HepG2 (cell line): ENCODE results near the gene PDGFB. TPM values are rescaled to one million over a fixed set of nuclear protein-coding genes. Genes with fewer than 3 reads are reported as not detected.
A peak's percentile ranks its signal among the peaks of the same experiment; 100 is the strongest.

Experiments used
- BORCS8-MEF2B ChIP-seq: sonication (generic); formaldehyde crosslinking; IDR thresholded peaks from 2 replicates; pipeline ENCODE4 v1.8.0; 2022; ENCODE audit warnings: mild to moderate bottlenecking, missing genetic modification reagents
- GATAD1 ChIP-seq: IDR thresholded peaks from 2 replicates; pipeline ENCODE4 v1.6.1; 2016; ENCODE audit warnings: missing genetic modification reagents, missing compliant biosample characterization
- GZF1 ChIP-seq: sonication (generic); formaldehyde crosslinking; IDR thresholded peaks from 2 replicates; pipeline ENCODE4 v1.5.1; 2020; ENCODE audit warnings: mild to moderate bottlenecking, missing genetic modification reagents
- KDM5B ChIP-seq: sonication (generic); formaldehyde crosslinking; IDR thresholded peaks from 2 replicates; pipeline ENCODE4 v1.4.0; 2020; ENCODE audit warnings: missing genetic modification reagents, mild to moderate bottlenecking, borderline replicate concordance
- MZF1 ChIP-seq: sonication (generic); formaldehyde crosslinking; IDR thresholded peaks from 2 replicates; pipeline ENCODE4 v1.8.1; 2023; ENCODE audit warnings: mild to moderate bottlenecking, missing genetic modification reagents, borderline replicate concordance
- NFKBIZ ChIP-seq: IDR thresholded peaks from 2 replicates; pipeline ENCODE4 v1.6.1; 2018; ENCODE audit warnings: missing genetic modification reagents, missing compliant biosample characterization
- SNRNP70 ChIP-seq: fragments of 200-400 bp; formaldehyde crosslinking; IDR thresholded peaks from 2 replicates; pipeline ENCODE4 v1.6.1; 2017; ENCODE audit warnings: mild to moderate bottlenecking, low read depth, low read length, moderate library complexity
- TEAD3 ChIP-seq: optimal IDR thresholded peaks from 2 replicates; pipeline ENCODE3; 2016; ENCODE audit warnings: borderline replicate concordance
- THAP7 ChIP-seq: sonication (generic); formaldehyde crosslinking; IDR thresholded peaks from 2 replicates; pipeline ENCODE4 v1.8.1; 2023; ENCODE audit warnings: mild to moderate bottlenecking, missing genetic modification reagents
- TSC22D2 ChIP-seq: sonication (generic); formaldehyde crosslinking; IDR thresholded peaks from 2 replicates; pipeline ENCODE4 v1.5.1; 2020; ENCODE audit warnings: missing genetic modification reagents, mild to moderate bottlenecking, borderline replicate concordance
- ZNF225 ChIP-seq: sonication (generic); formaldehyde crosslinking; IDR thresholded peaks from 2 replicates; pipeline ENCODE4 v1.4.0; 2020; ENCODE audit warnings: mild to moderate bottlenecking, missing genetic modification reagents
- ZNF230 ChIP-seq: sonication (generic); formaldehyde crosslinking; IDR thresholded peaks from 2 replicates; pipeline ENCODE4 v1.4.0; 2020; ENCODE audit warnings: mild to moderate bottlenecking, missing genetic modification reagents
- ZNF234 ChIP-seq: sonication (generic); formaldehyde crosslinking; conservative IDR thresholded peaks from 2 replicates; pipeline ENCODE4 v1.5.1; 2020; ENCODE audit warnings: mild to moderate bottlenecking, missing genetic modification reagents
- ZNF335 ChIP-seq: sonication (generic); formaldehyde crosslinking; IDR thresholded peaks from 2 replicates; pipeline ENCODE4 v1.4.0; 2020; ENCODE audit warnings: missing genetic modification reagents
- ZNF597 ChIP-seq: sonication (generic); formaldehyde crosslinking; IDR thresholded peaks from 2 replicates; pipeline ENCODE4 v1.5.0; 2020; ENCODE audit warnings: missing genetic modification reagents
- ZNF614 ChIP-seq: IDR thresholded peaks from 2 replicates; pipeline ENCODE4 v1.6.1; 2018; ENCODE audit warnings: missing biosample characterization, missing genetic modification reagents, inconsistent platforms, borderline replicate concordance
- ZNF7 ChIP-seq: IDR thresholded peaks from 2 replicates; pipeline ENCODE4 v1.6.1; 2016; ENCODE audit warnings: missing biosample characterization, missing genetic modification reagents
- ZSCAN30 ChIP-seq: sonication (generic); formaldehyde crosslinking; IDR thresholded peaks from 2 replicates; pipeline ENCODE4 v1.5.0; 2020; ENCODE audit warnings: mild to moderate bottlenecking, missing genetic modification reagents
- polyA plus RNA-seq, 8 experiments: library from polyadenylated mRNA; depleted of rRNA in 3 of 8; stranded (reverse) in 7 of 8; unstranded in 1 of 8; fragments of >200 nt; fragmentation: Illumina TruSeq in 4 of 8; extraction: Trizol in 4 of 8; gene quantifications; 2 replicates each; pipeline versions ENCODE4 v1.2.1 to v1.2.3, GENCODE V29; 2011 to 2016; ENCODE audit warnings: low read depth in 4 of 8, missing spikeins in 1 of 8, mixed read lengths in 1 of 8; ENCODE audit not compliant: insufficient read depth in 1 of 8
- total RNA-seq, 5 experiments: library from RNA; depleted of rRNA; stranded (reverse); fragments of >200 nt; fragmentation: Illumina TruSeq; extraction: Trizol; gene quantifications; 2 replicates each; pipeline ENCODE4 v1.2.3, GENCODE V29; 2016; ENCODE audit warnings: low read depth in 1 of 5
- TF ChIP-seq, protein P1 (sequence below): sonication (generic); formaldehyde crosslinking; IDR thresholded peaks from 2 replicates; pipeline ENCODE4 v1.4.0; 2020; ENCODE audit warnings: missing genetic modification reagents, borderline replicate concordance
- TF ChIP-seq, protein P2 (sequence below): sonication (generic); formaldehyde crosslinking; IDR thresholded peaks from 2 replicates; pipeline ENCODE4 v1.5.0; 2020; ENCODE audit warnings: missing genetic modification reagents, mild to moderate bottlenecking, borderline replicate concordance
- TF ChIP-seq, protein P3 (sequence below): sonication (generic); formaldehyde crosslinking; IDR thresholded peaks from 2 replicates; pipeline ENCODE4 v1.4.0; 2020; ENCODE audit warnings: missing genetic modification reagents, mild to moderate bottlenecking, borderline replicate concordance

PDGFB gene
- total and polyA plus RNA-seq, 2 of the 13 experiments (the other 11 are each of a cell fraction or from before 2014, with no cell fraction given), result 1.4 to 10.1 TPM

- TF ChIP-seq, protein P1, sequence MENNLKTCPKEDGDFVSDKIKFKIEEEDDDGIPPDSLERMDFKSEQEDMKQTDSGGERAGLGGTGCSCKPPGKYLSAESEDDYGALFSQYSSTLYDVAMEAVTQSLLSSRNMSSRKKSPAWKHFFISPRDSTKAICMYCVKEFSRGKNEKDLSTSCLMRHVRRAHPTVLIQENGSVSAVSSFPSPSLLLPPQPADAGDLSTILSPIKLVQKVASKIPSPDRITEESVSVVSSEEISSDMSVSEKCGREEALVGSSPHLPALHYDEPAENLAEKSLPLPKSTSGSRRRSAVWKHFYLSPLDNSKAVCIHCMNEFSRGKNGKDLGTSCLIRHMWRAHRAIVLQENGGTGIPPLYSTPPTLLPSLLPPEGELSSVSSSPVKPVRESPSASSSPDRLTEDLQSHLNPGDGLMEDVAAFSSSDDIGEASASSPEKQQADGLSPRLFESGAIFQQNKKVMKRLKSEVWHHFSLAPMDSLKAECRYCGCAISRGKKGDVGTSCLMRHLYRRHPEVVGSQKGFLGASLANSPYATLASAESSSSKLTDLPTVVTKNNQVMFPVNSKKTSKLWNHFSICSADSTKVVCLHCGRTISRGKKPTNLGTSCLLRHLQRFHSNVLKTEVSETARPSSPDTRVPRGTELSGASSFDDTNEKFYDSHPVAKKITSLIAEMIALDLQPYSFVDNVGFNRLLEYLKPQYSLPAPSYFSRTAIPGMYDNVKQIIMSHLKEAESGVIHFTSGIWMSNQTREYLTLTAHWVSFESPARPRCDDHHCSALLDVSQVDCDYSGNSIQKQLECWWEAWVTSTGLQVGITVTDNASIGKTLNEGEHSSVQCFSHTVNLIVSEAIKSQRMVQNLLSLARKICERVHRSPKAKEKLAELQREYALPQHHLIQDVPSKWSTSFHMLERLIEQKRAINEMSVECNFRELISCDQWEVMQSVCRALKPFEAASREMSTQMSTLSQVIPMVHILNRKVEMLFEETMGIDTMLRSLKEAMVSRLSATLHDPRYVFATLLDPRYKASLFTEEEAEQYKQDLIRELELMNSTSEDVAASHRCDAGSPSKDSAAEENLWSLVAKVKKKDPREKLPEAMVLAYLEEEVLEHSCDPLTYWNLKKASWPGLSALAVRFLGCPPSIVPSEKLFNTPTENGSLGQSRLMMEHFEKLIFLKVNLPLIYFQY (CRISPR knock-in tag), result no peak; the same call in 1 of the 2 replicates
- TF ChIP-seq ZSCAN30, result no peak
- TF ChIP-seq TEAD3 (CRISPR knock-in tag), result peak; percentile 33
- TF ChIP-seq, protein P2, sequence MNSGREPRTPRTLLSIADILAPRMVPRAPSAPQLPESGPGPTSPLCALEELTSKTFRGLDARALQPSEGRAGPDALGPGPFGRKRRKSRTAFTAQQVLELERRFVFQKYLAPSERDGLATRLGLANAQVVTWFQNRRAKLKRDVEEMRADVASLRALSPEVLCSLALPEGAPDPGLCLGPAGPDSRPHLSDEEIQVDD (CRISPR knock-in tag), result no peak
- no peak for TF ChIP-seq MZF1
- 0 out of 2 replicates have a peak, but pooled peaks have one; percentile 4 for TF ChIP-seq NFKBIZ (CRISPR knock-in tag)
- TF ChIP-seq THAP7, result peak; percentile 15; the same call in 1 of the 2 replicates
- peak; percentile 86 for TF ChIP-seq KDM5B (CRISPR knock-in tag)
- peak; percentile 61 for TF ChIP-seq BORCS8-MEF2B (CRISPR knock-in tag)
- peak; percentile 71; the same call in 1 of the 2 replicates for TF ChIP-seq ZNF335 (CRISPR knock-in tag)
- TF ChIP-seq GATAD1 (CRISPR knock-in tag), result 0 out of 2 replicates have a peak, but pooled peaks have one; percentile 16
- no peak for TF ChIP-seq ZNF597 (CRISPR knock-in tag)
- no peak for TF ChIP-seq SNRNP70
- no peak for TF ChIP-seq ZNF234
- 0 out of 2 replicates have a peak, but pooled peaks have one; percentile 45 for TF ChIP-seq ZNF225 (CRISPR knock-in tag)
- no peak for TF ChIP-seq ZNF230 (CRISPR knock-in tag)
- TF ChIP-seq, protein P3, sequence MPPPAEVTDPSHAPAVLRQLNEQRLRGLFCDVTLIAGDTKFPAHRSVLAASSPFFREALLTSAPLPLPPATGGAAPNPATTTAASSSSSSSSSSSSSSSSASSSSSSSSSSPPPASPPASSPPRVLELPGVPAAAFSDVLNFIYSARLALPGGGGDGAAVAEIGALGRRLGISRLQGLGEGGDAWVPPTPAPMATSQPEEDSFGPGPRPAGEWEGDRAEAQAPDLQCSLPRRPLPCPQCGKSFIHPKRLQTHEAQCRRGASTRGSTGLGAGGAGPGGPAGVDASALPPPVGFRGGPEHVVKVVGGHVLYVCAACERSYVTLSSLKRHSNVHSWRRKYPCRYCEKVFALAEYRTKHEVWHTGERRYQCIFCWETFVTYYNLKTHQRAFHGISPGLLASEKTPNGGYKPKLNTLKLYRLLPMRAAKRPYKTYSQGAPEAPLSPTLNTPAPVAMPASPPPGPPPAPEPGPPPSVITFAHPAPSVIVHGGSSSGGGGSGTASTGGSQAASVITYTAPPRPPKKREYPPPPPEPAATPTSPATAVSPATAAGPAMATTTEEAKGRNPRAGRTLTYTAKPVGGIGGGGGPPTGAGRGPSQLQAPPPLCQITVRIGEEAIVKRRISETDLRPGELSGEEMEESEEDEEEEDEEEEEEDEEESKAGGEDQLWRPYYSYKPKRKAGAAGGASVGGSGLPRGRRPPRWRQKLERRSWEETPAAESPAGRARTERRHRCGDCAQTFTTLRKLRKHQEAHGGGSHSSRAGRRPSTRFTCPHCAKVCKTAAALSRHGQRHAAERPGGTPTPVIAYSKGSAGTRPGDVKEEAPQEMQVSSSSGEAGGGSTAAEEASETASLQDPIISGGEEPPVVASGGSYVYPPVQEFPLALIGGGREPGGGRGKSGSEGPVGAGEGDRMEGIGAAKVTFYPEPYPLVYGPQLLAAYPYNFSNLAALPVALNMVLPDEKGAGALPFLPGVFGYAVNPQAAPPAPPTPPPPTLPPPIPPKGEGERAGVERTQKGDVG (CRISPR knock-in tag), result no peak
- TF ChIP-seq ZNF614 (CRISPR knock-in tag), result 0 out of 2 replicates have a peak, but pooled peaks have one; percentile 34
- TF ChIP-seq TSC22D2 (CRISPR knock-in tag), result 0 out of 2 replicates have a peak, but pooled peaks have one; percentile 56
- TF ChIP-seq GZF1, result no peak
- TF ChIP-seq ZNF7 (CRISPR knock-in tag), result no peak
These were observed 47.8 kb upstream of the PDGFB start (continued) for GRCh38 chr22:39292561-39293074.
